HuH-7 (cell line): ENCODE measurements around the gene CDC42SE2.

Experiments
- DNase-seq: peaks from one replicate; pipeline ENCODE4 v3.0.0; 2011; ENCODE audit warnings: low spot score

CDC42SE2 gene, protein sequence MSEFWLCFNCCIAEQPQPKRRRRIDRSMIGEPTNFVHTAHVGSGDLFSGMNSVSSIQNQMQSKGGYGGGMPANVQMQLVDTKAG

GRCh38 chr5:131263648-131264450 lies at the start of gene CDC42SE2:
TSS of gene CDC42SE2 (plus strand) at chr5:131264053. CDS start at chr5:131359494, 95,441 bp downstream.
- DNase-seq, result peak; percentile 75

DNA sequence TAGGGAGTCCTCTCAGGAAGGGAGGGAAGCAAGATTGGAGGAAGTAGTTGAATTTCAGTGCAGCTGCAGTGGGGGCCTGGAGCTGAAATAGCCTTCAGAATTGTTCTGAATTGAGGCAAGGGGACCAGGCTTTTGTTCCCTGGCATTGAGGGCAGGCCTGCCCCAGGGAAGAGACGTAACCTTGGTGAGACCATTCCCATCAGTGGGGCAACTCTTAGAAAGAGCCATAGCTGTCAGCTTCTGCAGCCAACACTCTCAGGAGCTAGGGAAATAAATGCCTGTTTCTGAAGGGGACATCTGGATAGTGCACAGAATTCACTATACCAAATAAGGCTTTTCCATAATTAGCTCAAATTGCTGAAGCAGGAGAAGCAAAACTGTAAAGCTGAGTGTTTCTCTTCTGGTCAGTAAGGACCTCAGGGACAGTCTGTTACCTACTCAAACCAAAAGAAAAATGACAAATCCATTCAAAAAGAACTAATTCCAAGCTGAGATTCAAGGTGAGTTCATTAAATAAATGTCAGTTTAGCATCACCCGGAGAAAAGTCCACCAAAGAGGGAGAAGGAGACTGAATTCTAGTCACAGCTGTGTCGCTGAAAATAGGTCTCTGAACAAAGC lies 49.1 kb upstream of the CDC42SE2 start:
- no peak for DNase-seq

GRCh38 chr5:131217791-131218190 lies 46.1 kb upstream of the CDC42SE2 start:
- no peak for DNase-seq

DNA sequence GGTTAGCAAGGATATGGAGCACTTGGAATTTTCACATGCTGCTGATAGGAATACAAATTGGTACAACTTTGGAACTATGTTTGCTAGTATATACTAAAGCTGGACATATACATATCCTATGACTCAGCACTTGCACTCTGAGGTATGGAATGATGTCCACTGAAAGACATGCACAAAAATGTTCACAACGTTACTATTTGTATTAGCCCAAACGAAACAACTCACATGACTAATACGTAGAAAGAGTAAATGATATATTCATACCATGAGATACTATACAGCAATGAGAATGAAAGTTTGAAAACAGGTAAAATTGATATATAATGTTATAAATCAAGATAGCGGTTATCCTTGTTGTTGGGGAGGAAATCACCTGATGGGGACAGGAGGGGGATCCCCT lies 45.5 kb upstream of the CDC42SE2 start:
- no peak for DNase-seq

DNA sequence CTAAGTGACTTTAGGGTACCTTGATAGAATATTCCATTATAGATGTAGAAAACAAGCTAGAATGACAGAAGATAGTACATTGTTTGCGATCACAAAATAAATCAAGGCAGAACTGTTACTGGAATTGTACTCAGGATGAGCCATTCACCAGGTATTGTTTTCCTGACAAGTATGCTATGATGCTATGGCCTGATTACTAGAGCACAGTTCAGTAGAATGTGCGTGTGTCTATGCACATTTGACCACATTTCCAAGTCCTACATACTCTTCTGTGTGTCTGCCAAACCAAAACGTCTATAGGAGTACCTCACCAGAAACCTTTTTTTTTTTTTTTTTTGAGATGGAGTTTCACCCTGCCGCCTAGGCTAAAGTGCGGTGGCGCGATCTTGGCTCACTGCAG lies 43.3 kb upstream of the CDC42SE2 start:
- DNase-seq, result no peak

GRCh38 chr5:131221008-131221703 lies 42.7 kb upstream of the CDC42SE2 start:
- DNase-seq, result no peak

DNA sequence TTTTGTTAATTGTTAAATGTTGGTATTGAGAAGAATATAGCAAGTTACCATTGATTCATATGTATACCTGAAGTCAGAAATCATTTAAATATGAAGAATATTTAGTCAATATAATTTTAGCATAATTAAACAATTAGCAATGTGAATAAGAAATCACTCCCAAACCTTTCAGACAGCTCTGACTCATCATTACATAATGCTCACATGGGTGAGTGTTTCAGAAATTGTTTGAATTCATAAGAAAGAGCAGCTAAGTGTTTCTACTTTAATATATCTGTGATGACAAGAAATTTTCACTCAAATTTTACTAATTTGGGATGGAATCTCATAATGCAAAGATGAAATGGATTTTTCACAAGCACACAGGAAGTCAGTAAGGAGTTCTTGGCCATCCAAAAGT lies 42.0 kb upstream of the CDC42SE2 start:
- DNase-seq, result no peak

DNA sequence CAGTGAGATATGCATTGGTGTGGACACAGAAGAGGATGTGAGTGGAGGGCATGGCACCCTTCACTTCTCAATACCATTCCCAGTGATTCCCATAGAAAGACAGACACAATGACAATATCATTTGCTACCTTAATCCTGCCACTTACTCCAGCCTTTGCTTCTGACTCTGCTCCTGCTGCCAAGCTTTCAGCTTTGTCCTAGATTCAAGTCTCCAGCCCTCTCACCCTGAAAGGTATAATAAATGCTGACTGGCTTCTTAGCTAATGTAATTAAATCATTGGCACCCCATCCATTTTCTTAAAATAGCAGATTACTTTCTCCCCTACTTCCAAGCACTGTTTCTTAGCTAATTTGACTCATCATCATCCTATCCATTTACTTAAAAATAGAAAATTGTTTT lies 41.1 kb upstream of the CDC42SE2 start:
- no peak for DNase-seq

- no peak for DNase-seq
These were observed 40.0 kb upstream of the CDC42SE2 start for GRCh38 chr5:131223751-131224386.

GRCh38 chr5:131224387-131225201 lies 39.3 kb upstream of the CDC42SE2 start:
- DNase-seq, result no peak

GRCh38 chr5:131225282-131225974 lies 38.4 kb upstream of the CDC42SE2 start:
- no peak for DNase-seq

DNA sequence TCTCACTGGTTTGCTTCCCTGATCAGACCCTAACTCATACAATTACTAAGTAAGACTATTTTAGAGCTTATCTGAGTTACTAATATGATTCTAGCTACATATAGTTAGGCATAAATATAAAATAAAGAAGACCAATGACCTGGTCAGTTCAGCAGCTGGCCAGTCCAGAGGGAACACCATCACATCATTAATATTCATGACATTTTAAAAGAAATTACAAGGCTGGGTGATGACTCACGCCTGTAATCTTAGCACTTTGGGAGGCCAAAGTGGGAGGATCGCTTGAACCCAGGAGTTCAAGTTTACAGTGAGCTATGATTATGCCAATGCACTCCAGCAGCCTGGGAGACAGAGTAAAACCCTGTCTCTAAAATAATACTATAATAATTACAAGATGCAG lies 37.0 kb upstream of the CDC42SE2 start:
- no peak for DNase-seq

DNA sequence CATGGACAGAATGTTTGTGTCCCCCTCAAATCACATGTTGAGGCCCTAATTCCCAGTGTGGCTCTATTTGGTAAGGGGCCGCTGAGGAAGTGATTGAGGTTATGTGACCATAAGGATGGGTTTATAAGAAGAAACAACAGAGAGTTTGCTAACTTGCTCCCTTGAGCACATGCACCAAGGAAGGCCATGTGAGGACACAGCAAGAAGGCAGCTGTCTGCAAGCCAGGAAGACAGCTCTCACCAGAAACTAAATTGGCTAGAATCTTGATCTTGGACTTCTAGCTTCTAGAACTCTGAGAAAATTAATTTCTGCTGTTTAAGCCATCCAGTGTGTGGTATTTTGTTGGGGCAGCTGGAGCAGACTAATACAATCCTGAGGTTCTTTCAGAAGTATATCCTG lies 35.2 kb upstream of the CDC42SE2 start:
- DNase-seq, result no peak

DNA sequence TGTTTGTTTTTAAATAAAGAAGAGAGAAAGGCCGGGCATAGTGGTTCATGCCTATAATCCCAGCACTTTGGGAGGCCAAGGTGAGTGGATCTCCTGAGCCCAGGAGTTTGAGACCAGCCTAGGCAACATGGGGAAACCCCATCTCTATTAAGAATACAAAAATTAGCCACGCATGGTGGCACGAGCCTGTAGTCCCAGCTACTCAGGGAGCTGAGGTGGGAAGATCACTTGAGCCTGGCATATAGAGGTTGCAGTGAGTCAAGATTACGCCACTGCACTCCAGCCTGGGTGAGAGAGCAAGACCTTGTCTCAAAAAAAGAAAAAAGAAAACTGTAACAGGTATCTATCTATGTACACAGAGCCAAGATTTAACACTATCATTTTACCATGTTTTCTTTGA lies 34.2 kb upstream of the CDC42SE2 start:
- DNase-seq, result no peak

DNA sequence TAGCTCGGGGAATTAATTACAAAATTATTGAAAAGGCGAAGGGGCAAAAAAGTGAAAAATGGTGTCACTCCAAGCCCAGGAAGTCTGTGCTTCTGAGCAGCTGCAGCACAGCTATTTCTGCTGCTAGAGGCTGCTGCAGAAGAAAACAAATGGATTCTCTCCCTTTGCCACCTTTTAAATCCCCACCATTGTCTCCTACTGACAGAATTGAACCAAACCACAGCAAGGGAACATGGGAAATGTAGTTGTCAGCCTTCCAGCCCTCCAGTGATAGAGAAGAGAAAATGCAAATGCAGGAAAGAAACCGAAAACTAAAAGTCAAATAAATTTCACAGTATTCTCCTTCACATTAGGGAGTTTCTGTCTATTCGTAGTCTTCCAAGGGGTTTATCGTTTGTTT lies 33.4 kb upstream of the CDC42SE2 start:
- DNase-seq, result no peak

- no peak for DNase-seq
These were observed 24.2 kb upstream of the CDC42SE2 start for GRCh38 chr5:131239686-131240085.

DNA sequence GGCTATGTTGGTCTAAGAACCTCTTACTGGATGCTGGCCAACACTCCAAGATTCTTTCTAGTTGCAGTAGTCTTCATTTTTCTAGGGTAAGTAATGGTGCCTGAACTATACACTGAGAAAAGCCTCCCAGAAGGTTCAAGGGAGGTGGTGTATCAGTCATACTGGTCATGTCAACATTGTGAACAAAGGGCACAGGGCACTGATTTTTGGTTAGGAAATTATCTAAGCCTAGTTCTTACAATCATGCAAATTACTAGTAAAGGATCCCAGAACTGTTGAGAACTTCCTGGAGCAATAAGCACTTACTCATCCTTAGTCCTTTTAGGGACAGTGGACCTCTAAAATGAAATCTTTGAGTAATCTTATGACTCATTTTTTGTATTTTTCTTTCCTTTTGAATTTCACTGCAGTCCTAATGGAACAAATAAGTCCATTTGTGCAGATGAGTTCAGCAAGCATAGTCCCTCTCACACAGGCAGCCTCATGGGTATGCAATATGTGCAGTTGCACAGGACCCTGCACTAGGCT lies 21.1 kb upstream of the CDC42SE2 start:
- DNase-seq, result no peak

DNA sequence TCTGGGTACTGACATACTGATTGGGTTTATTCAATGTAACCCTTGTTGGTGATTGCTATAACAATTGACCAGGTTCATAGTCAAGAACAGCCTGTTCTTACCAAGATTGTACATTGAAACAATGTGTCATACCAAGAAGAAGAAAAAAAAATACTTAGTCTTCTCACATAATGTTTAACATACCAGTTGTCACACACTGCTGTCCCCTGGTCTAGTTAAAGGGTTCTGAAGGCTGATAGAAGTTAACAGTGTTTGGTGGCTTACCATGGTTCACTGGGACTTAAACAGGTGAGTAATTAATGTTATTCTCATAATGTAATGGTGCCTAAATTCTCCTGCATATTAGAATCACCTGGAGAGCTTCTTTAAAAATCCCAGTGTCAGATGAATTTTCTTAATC lies 18.5 kb upstream of the CDC42SE2 start:
- no peak for DNase-seq

DNA sequence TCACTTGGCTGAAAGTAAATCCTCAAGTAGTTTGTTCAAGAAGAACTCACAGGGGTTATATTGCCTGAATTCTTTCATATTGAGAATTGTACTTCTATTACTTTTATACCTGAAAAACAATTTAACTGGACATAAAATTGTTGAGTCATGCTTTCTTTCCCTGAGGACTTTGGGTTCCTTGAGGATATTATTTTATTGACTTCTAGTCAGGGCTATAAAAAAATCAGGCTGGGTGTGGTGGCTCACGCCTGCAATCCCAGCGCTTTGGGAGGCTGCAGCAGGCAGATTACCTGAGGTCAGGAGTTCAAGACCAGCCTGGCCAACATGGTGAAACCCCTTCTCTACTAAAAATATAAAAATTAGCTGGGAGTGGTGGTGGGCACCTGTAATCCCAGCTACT lies 17.9 kb upstream of the CDC42SE2 start:
- no peak for DNase-seq

DNA sequence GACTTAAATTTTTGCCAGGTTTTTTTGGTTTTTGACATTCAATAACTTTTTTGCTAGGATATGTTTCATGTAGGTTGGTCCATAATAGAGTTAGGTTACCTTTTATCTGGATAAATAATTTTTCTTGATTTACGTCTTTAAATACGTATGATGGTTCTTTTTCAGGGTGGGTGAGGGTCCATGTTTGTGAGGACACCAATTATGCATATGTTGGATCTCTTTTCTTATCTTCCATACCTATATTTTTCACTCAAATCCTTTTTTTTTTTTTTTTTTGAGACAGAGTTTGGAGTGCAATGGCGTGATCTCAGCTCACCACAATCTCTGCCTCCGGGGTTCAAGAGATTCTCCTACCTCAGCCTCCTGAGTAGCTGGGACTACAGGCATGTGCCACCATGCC lies 17.3 kb upstream of the CDC42SE2 start:
- DNase-seq, result no peak
